ENCODE results near the gene SIAH2.

Gene SIAH2

GRCh38 chr3:150747886-150748683, 14.9 kb downstream of the SIAH2 start:
- DNase-seq, result no peak

DNA sequence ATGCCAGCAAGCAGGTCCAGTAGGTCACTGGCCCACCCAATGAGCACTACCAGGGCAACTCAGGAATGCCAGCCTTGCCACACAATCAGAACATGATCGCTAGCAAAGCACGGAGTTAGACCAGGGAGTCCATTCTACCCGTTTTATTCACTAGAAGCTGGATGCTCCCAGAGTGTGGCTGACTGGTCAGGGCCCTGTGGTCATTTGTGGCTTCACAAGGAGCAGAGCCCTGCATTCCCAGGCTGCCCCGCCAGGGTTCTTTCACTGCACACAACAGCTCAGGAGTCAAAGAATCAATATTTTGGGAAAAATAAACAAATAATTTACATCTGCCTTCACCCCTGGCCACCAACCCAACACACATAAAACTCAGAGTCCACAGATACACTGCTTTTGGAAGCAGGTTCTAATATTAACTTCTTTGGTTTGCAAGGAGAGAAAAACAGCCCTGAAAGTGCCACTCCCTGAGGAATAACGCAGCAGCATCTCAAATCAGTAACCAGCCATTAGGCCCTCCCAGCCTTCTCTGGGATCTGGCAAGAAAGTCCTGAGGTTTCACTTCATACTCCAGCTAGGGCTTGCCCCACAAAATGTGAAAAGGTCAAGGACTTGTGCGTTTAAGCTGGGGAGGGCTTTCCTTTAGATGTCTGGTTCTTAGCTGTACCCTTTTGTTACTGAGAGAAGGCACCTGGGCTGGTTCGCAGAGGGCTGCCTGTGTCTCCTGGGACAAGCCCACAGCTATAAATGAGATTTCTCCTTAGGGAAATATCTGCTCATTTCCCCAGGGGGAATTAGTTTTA, 16.0 kb downstream of the SIAH2 start:
- no peak for DNase-seq

- DNase-seq, result no peak
Observed at GRCh38 chr3:150745832-150746231, 17.1 kb downstream of the SIAH2 start.

DNA sequence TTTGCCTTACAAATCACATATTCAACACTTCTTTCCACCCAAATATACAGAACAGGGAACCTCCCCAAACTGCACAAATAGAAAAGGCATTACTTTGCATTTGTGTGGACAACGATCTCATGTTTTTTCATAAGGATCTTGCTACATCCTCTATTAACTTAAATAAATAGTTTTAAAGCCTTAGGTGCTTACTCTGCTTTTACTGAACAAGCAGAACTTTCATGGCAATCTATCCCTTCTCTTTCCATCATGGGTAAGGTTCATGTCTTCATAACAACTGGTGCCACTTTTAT, 18.1 kb downstream of the SIAH2 start:
- DNase-seq, result no peak

DNA sequence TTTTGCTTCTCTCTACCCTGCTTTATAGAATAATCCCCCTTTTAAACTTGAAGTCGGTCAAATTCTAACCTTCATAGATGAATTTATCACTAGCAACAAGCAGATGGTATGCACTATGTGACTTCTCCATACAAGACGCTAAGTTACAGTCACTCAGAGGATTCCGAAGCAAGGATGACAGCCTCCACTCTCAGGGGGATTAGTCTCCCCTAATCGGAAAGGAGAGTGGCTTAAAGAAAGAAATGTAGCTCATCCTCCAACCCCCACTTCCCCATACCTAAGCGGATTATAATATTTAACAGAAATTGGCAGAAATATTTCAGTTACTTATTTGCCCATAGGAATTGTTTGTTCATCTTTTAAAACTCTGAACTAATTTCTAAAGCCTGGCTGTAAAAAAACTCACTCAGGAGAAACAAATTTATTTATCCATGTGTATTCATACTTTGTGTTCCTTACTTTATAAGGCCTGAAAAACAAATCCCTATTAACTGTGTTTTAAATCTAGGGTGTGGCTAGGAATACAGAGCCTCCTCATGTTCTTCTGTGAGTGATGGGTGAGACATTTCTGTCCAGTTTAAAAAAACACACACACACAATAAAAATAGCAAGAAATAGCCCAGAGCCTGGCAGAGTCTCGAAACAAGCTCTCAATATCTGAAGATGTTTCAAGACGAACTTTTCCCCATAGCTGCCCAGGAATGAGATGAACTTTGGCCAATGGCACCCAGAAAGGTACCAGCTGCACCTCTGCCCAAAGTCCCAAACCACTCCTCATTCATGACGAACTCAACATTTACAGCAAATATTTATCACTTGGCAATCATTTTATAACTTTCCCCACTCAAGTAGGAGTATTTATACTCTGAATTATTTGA, 18.7 kb downstream of the SIAH2 start:
- DNase-seq, result no peak

GRCh38 chr3:150743508-150743907, 19.5 kb downstream of the SIAH2 start:
- DNase-seq, result no peak

DNA sequence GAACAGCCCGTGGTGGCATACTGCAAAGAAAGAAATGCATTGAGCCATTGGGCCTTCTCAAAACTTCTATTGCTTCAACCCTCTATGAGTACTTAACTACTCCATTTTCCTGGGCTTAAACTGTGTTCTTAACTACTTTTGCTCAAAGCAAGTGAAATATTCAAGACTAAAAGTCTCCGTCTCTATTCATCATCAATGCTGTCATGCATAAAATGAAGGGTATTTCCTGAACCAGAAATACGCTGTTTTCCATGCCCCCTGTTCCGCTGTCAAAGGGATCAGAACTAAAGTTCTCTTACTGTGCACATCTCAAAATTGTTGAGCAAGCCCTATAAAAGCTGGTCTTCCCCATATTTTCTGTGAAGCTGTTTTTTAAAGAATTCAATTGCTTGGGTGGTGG, 20.3 kb downstream of the SIAH2 start:
- no peak for DNase-seq

DNA sequence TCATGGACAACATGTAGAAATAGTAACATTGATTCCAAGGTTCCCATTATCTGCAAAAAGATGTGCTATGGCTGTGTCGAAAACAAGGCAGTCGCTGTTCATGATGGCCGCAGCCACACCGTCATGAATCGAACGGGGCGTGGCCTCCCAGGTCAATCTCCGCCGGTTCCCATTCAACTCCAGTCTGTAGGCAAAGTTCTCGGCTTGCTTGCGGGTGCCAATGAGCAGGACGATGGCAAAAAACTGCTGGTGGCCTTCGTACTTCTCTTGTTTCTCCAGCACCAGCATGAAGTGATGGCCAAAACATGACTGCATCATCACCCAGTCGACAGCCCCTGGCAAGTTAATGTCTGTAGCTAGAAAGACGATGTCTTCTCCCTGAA, 20.8 kb downstream of the SIAH2 start:
- DNase-seq, result no peak

GRCh38 chr3:150741497-150742140, 21.4 kb downstream of the SIAH2 start:
- no peak for DNase-seq

DNA sequence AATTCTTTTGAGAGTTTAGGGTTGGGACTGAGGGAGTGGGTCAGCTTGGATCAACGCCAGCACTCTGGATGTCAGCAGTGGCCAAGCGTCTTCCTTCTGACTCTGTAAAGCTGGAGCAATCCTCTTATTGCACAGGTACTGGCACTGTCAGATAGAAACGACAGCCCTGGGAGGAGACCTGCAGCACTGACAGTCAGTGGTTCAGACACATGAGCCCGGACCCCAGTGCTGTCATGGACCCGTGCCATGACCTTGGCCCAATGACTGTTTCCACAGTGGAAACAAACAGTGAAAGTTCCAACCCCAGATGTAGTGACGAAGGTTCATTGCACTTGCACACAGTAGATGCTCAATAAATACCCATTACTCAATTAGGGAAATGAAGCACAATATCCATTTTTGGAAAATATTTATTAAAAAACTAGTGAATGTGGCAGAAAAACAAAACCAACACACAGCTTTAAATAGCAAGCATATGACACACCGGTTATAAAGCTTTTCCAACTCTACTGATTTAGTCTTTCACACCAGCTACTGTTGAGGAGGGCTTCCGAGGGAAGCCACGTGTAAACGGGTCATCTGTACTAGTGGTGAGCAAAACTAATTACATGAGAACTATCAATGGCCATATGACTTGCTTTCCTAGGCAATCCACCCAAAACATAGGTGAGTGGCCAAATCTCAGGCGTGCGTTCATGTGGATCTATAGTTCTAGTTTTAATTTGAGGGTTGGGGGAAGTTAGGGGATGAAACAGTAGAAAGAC, 22.1 kb downstream of the SIAH2 start:
- no peak for DNase-seq

DNA sequence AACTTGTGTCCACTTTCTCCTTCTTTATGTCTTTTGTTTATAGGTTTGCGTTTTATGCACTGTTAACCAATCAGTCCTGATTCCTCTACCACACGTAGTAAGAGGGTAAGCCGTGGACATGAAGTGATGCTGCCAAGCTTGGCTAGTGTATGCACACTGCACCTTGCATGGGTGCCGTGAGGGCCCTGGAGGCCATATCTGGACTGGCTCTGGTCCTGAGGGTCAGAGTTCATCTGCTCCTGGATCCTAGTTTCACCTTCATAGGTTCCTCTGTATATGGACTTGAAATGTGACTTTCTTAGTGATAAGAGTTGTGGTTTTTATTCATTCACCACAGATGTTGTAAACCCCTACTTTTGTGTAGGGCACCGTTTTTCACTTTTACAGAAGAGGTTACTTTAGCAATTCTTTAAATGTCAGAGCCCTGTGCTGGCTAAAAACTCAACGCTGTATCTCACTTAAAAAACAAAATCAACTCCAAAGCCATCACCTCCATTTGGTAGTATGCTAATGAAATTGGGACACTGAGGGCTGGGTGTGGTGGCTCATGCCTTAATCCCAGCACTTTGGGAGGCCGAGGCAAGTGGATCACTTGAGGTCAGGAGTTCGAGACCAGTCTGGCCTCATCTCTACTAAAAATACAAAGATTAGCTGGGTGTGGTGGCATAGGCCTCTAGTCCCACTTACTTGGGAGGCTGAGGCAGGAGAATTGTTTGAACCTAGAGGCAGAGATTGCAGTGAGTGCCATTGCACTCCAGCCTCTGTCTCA, 22.9 kb downstream of the SIAH2 start:
- DNase-seq, result no peak

GRCh38 chr3:150739200-150739863, 23.6 kb downstream of the SIAH2 start:
- no peak for DNase-seq

GRCh38 chr3:150738688-150739087, 24.3 kb downstream of the SIAH2 start:
- no peak for DNase-seq

GRCh38 chr3:150737874-150738679, 24.9 kb downstream of the SIAH2 start:
- no peak for DNase-seq

GRCh38 chr3:150736903-150737832, 25.8 kb downstream of the SIAH2 start:
- no peak for DNase-seq

- DNase-seq, result no peak
Observed at GRCh38 chr3:150736316-150736719, 26.7 kb downstream of the SIAH2 start.

DNA sequence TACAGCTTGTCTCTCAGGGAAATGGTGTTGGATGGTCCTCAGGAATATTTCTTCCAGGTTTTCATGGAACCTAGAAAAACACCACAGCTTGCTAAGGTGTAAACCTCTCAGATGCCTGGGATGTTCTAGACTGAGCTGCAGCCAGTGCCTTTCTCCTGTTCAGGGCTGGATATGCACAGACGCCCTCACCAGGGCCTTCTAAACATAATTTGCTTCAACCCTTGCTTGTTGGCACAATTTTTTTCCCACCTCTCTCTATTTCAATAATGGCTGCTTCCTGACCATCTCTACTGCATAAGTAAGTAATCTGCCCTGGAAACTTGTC, 28.2 kb downstream of the SIAH2 start:
- DNase-seq, result no peak

DNA sequence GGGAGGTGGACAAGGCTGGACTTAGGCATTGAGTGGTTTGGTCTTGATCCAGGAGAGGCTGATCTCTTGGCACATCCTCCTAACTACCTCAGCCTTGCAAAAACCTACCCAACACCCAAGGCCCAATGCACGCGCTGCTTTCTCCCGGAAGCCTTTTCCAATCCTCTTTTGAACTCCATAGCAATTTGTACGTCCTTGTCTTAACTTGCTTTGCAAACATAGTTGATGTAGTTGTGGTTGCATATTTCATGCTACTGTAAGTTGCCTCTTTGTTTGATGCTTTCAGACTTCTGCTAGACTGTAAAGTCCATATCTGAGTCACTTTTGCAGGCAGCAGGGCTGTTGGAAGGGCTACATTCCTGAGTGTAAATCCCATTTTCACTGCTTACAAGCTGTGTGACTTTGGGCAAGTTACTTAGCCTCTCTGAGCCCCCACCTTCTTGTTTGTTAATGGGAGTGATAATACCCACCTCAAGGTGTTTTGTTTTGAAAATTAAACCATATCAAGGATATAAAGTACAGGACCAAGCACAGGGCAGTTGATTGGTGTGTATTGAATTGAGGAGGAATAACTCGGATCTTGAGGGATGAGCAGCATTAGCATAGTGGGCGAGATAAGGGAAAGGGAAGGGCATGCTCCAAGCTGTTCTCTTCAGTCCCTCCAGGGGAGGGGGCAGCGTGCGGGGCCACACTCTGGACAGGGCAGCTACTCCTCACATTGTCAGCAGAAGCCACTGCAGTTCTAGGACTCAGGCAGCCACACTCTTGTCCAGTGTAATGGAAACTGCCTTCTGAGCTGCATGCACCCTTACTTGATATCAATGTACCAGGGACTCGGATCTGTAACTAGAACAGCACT, 28.8 kb downstream of the SIAH2 start:
- no peak for DNase-seq

Measured in COR-L47 (cell line).